Hepatocyte (in vitro differentiated cells): ENCODE results near the gene TPRG1L. TPM values are rescaled to one million over a fixed set of nuclear protein-coding genes. Genes with fewer than 3 reads are reported as not detected.

Source experiments
- DNase-seq: peaks from one replicate; pipeline ENCODE4 v3.0.0-alpha.2; 2016; ENCODE audit warnings: low spot score
- H2AFZ ChIP-seq: fragments of 200-600 bp; sonication (generic); 2 replicates; pipeline ENCODE4 v1.6.0; 2016; ENCODE audit warnings: antibody characterized with exemption, mild to moderate bottlenecking
- H3K27ac ChIP-seq: fragments of 200-600 bp; sonication (generic); 2 replicates; pipeline ENCODE4 v1.5.1; 2016; ENCODE audit warnings: mild to moderate bottlenecking
- H3K27me3 ChIP-seq: fragments of 200-600 bp; sonication (generic); 2 replicates; pipeline ENCODE4 v1.6.1; 2016
- H3K36me3 ChIP-seq: fragments of 200-600 bp; sonication (generic); replicated peaks from 2 replicates; pipeline ENCODE4 v1.5.1; 2016; ENCODE audit warnings: low read depth; ENCODE audit not compliant: insufficient read depth
- H3K4me1 ChIP-seq: fragments of 200-600 bp; sonication (generic); 2 replicates; pipeline ENCODE4 v1.5.1; 2016; ENCODE audit warnings: mild to moderate bottlenecking, moderate library complexity; ENCODE audit not compliant: insufficient read depth
- H3K4me2 ChIP-seq: fragments of 200-600 bp; sonication (generic); 2 replicates; pipeline ENCODE4 v1.6.0; 2016
- H3K4me3 ChIP-seq: fragments of 200-600 bp; sonication (generic); 2 replicates; pipeline ENCODE4 v1.5.1; 2016; ENCODE audit warnings: mild to moderate bottlenecking
- H3K79me2 ChIP-seq: fragments of 200-600 bp; sonication (generic); 2 replicates; pipeline ENCODE4 v1.6.0; 2017; ENCODE audit warnings: mild to moderate bottlenecking
- H3K9me2 ChIP-seq: fragments of 200-600 bp; sonication (generic); replicated peaks from 2 replicates; pipeline ENCODE4 v1.6.0; 2017; ENCODE audit warnings: mild to moderate bottlenecking; ENCODE audit not compliant: insufficient read depth
- H3K9me3 ChIP-seq: fragments of 200-600 bp; sonication (generic); 2 replicates; pipeline ENCODE4 v1.5.1; 2016; ENCODE audit warnings: low read depth, mild to moderate bottlenecking
- H4K20me1 ChIP-seq: fragments of 200-600 bp; sonication (generic); 2 replicates; pipeline ENCODE4 v1.6.0; 2016; ENCODE audit warnings: mild to moderate bottlenecking; ENCODE audit not compliant: insufficient read depth, poor library complexity, severe bottlenecking
- EZH2 ChIP-seq: fragments of 200-600 bp; sonication (generic); IDR thresholded peaks from 2 replicates; pipeline ENCODE4 v1.6.1; 2016; ENCODE audit warnings: antibody characterized with exemption, mild to moderate bottlenecking, borderline replicate concordance
- EZH2phosphoT487 ChIP-seq: fragments of 200-600 bp; sonication (generic); IDR thresholded peaks from one replicate; pipeline ENCODE4 v1.6.1; 2018; ENCODE audit warnings: antibody characterized with exemption, mild to moderate bottlenecking, low read depth, moderate library complexity; ENCODE audit not compliant: unreplicated experiment, severe bottlenecking
- WGBS: methylation state at CpG from one replicate; pipeline ENCODE4 v1.1.6; 2016; ENCODE audit warnings: low lambda C conversion rate; ENCODE audit errors: missing lambda C conversion rate; 5-methylcytosine and 5-hydroxymethylcytosine counted together
- polyA plus RNA-seq: library from polyadenylated mRNA; unstranded; fragments of >200 nt; fragmentation: Nextera tagmentation; extraction: Ambion mirVana; gene quantifications from 2 replicates; pipeline ENCODE4 v1.2.1, GENCODE V29; 2016
- total RNA-seq: library from RNA; depleted of rRNA; stranded (reverse); fragments of >200 nt; gene quantifications from 2 replicates; pipeline ENCODE4 v1.2.3, GENCODE V29; 2014
- TF ChIP-seq, protein P1 (sequence below): fragments of 200-600 bp; sonication (generic); IDR thresholded peaks from 2 replicates; pipeline ENCODE4 v1.5.1; 2016; ENCODE audit warnings: antibody characterized with exemption, mild to moderate bottlenecking; ENCODE audit not compliant: poor library complexity

TPRG1L gene
- total and polyA plus RNA-seq, 2 experiments from 2014 or later: 57.9 to 74.1 TPM

DNA sequence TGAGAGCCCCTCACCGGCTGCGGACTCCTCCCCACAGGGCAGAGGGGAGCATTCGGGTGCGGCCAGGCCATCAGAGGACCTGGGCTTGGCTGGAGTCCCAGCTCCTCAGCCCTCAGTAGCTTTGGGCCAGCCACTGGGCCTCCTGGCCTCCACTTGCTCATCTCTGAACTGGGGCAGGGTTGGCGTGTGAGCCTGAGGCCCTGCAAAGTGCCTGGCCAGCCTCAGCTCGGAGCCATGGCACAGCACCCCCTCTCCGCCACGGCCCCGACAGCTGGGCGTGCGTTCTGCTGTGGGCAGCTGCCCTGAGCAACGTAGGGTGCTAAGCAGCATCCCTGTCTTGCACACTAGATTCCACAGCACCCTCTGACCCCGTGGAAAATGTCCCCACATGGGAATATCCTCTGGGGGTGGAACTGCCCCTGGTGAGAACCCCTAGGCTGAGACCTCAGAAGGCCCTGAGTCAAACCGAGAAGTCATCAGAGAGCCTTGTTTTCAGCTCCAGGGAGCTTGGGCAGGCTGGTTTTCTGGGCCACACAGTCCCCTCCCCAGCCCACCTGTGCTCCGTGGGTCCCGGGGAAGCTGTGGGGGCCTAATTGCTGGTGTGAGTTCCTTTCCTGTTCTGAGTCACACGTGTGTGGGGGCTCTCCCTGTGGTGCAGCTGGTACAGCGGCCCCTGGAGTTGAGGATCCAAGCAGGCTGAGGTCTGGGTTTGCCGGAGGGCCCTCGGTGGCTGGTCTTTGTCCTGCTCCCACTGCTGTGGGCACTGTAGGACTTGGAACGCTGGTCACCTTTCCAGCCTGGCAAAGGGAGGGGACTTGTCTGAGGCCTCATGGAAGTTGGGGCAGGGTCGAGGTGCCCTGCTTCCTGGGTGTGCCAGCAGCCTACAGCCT is 52.0 kb downstream of the TPRG1L start:
- DNase-seq: no peak
- Histone ChIP-seq H4K20me1 (no peaks in the 10 kb centered on the region), H3K4me1 (no peaks in the 10 kb centered on the region), H3K79me2 (no peaks in the 10 kb centered on the region), H3K36me3 (no peaks in the 10 kb centered on the region), H3K9me3 (no peaks in the 10 kb centered on the region), H2AFZ (no peak overlapping the region), H3K27me3 (no peaks in the 10 kb centered on the region), H3K4me3 (no peak overlapping the region), H3K9me2 (no peaks in the 10 kb centered on the region), H3K27ac (no peak overlapping the region), H3K4me2 (no peak overlapping the region)
- no peak for TF ChIP-seq EZH2phosphoT487
- no peak for TF ChIP-seq EZH2
- TF ChIP-seq, protein P1, sequence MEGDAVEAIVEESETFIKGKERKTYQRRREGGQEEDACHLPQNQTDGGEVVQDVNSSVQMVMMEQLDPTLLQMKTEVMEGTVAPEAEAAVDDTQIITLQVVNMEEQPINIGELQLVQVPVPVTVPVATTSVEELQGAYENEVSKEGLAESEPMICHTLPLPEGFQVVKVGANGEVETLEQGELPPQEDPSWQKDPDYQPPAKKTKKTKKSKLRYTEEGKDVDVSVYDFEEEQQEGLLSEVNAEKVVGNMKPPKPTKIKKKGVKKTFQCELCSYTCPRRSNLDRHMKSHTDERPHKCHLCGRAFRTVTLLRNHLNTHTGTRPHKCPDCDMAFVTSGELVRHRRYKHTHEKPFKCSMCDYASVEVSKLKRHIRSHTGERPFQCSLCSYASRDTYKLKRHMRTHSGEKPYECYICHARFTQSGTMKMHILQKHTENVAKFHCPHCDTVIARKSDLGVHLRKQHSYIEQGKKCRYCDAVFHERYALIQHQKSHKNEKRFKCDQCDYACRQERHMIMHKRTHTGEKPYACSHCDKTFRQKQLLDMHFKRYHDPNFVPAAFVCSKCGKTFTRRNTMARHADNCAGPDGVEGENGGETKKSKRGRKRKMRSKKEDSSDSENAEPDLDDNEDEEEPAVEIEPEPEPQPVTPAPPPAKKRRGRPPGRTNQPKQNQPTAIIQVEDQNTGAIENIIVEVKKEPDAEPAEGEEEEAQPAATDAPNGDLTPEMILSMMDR: no peak
- WGBS: 86% methylated on average over 21 of the region's 22 CpGs

DNA sequence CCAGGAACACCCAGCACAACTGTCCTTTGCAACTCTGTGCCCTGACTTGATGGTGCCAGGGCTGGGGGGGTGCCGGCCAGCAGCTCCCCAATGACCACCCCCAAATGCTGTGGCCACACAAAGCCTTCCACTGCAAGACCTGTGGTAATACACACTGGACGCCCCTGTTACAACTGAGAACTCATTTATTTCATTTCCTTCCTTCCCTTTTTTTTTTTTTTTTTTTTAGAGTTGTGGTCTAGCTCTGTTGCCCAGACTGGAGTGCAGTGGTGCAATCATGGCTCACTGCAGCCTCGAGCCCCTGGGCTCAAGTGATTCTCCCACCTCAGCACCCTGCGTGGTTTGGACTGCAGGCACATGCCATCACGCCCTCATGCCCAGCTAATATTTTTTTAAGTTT is 52.7 kb downstream of the TPRG1L start:
- 86% methylated on average over 5 of the region's 5 CpGs for WGBS
- H3K36me3 ChIP-seq: no peaks in the 10 kb centered on the region
- no peaks in the 10 kb centered on the region for H3K9me2 ChIP-seq
- no peak overlapping the region for H2AFZ ChIP-seq
- no peak for TF ChIP-seq EZH2phosphoT487
- TF ChIP-seq, protein P1: no peak
- TF ChIP-seq EZH2: no peak
- no peaks in the 10 kb centered on the region for H3K9me3 ChIP-seq
- no peaks in the 10 kb centered on the region for H3K4me1 ChIP-seq
- H3K27ac ChIP-seq: no peak overlapping the region
- H3K79me2 ChIP-seq: no peaks in the 10 kb centered on the region
- DNase-seq: no peak
- no peak overlapping the region for H3K4me2 ChIP-seq
- no peaks in the 10 kb centered on the region for H3K27me3 ChIP-seq
- no peak overlapping the region for H3K4me3 ChIP-seq
- no peaks in the 10 kb centered on the region for H4K20me1 ChIP-seq

DNA sequence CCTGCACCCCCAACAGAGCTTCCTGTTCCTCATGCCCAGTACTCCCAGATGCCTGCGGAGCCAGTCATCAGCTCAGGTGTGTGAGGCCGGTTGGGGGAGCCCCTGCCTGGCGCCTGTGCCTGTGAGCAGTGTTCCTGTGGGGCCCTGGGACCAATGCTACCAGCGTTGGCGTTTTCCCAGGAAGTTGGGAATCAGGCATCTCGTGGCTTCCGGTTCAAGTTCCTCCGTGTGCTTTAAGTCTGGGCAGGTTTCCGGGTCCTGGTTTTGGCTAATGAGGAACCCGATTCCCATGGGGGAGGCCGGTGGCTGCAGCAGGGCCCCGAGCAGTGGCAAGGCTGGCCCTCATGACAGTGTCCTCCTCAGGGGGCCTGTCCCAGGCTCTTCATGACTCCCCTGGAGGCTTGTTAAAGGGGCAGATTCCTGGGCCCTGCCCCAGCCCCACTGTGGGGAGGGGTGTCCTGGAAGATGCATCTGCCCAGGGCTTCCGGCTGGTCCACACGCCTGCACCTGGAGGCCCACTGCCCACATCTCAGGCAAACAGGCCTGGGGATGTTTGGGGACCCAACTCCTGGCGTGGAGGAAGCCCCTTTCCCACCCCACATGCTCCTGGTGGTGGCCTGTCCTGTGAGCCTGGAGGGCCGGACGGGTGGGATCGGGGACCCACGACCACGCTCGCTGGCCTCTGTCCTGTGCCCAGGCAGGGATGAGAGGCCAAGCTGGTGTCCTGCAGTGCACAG is 53.7 kb downstream of the TPRG1L start:
- Histone ChIP-seq H3K36me3 (no peaks in the 10 kb centered on the region), H2AFZ (no peak overlapping the region), H3K79me2 (no peaks in the 10 kb centered on the region), H3K27ac (no peak overlapping the region), H3K9me3 (no peaks in the 10 kb centered on the region), H3K4me1 (no peaks in the 10 kb centered on the region), H4K20me1 (no peaks in the 10 kb centered on the region), H3K4me3 (no peak overlapping the region), H3K9me2 (no peaks in the 10 kb centered on the region), H3K27me3 (no peaks in the 10 kb centered on the region), H3K4me2 (no peak overlapping the region)
- TF ChIP-seq EZH2 (no peak), EZH2phosphoT487 (no peak)
- TF ChIP-seq, protein P1: no peak
- no peak for DNase-seq
- WGBS: 74% methylated on average over 21 of the region's 21 CpGs
